NT2/D1 (cell line): ENCODE measurements around the gene ESD.
A peak's percentile ranks its signal among the peaks of the same experiment; 100 is the strongest.

Experiments
- DNase-seq: peaks from one replicate; pipeline ENCODE4 v3.0.0-alpha.2; 2011; ENCODE audit warnings: low read depth, low spot score
- H3K27me3 ChIP-seq: 2 replicates; pipeline ENCODE4 v1.6.0; 2011; ENCODE audit warnings: mild to moderate bottlenecking; ENCODE audit not compliant: insufficient read length, insufficient read depth
- H3K36me3 ChIP-seq: 2 replicates; pipeline ENCODE4 v1.6.1; 2011; ENCODE audit warnings: mild to moderate bottlenecking, low read length, mixed read lengths; ENCODE audit not compliant: insufficient read depth, insufficient read length
- H3K4me1 ChIP-seq: 2 replicates; pipeline ENCODE4 v1.5.1; 2011; ENCODE audit not compliant: insufficient read depth, insufficient read length
- H3K4me3 ChIP-seq: 2 replicates; pipeline ENCODE4 v1.5.1; 2011; ENCODE audit warnings: low read depth; ENCODE audit not compliant: insufficient read length
- H3K9ac ChIP-seq: 2 replicates; pipeline ENCODE4 v1.6.0; 2011; ENCODE audit warnings: low read depth; ENCODE audit not compliant: insufficient read length
- H3K9me3 ChIP-seq: 2 replicates; pipeline ENCODE4 v1.5.1; 2011; ENCODE audit warnings: mild to moderate bottlenecking, low read length; ENCODE audit not compliant: insufficient read depth
- SUZ12 ChIP-seq: IDR thresholded peaks from 2 replicates; pipeline ENCODE4 v1.6.1; 2011; ENCODE audit not compliant: insufficient read length, insufficient read depth; ENCODE audit errors: extremely low read depth
- YY1 ChIP-seq: IDR thresholded peaks from 2 replicates; pipeline ENCODE4 v1.6.1; 2011; ENCODE audit not compliant: insufficient read length, insufficient read depth
- ZNF274 ChIP-seq: IDR thresholded peaks from 2 replicates; pipeline ENCODE4 v1.6.1; 2011; ENCODE audit warnings: mild to moderate bottlenecking, low read depth, low read length

ESD gene

GRCh38 chr13:46796515-46797474 lies at the start of gene ESD:
Gene ESD (minus strand): TSS chr13:46797161. CDS start chr13:46791413, 5,748 bp downstream.
- H3K36me3 ChIP-seq: no peaks in the 10 kb centered on the region
- no peaks in the 10 kb centered on the region for H3K4me1 ChIP-seq
- H3K9me3 ChIP-seq: no peaks in the 10 kb centered on the region
- DNase-seq: peak; percentile 46
- H3K9ac ChIP-seq: peak within 1 kb of the TSS; percentile 79
- peak within 1 kb of the TSS; percentile 71 for H3K4me3 ChIP-seq
- TF ChIP-seq SUZ12: no peak
- TF ChIP-seq YY1: peak; percentile 48
- H3K27me3 ChIP-seq: no peaks in the 10 kb centered on the region

GRCh38 chr13:46846726-46847125 lies 49.8 kb upstream of the ESD start:
- H3K36me3 ChIP-seq: no peaks in the 10 kb centered on the region
- no peak overlapping the region for H3K4me3 ChIP-seq
- H3K27me3 ChIP-seq: no peaks in the 10 kb centered on the region
- no peak overlapping the region for H3K9ac ChIP-seq
- DNase-seq: no peak
- TF ChIP-seq ZNF274: no peak
- no peak for TF ChIP-seq SUZ12
- TF ChIP-seq YY1: no peak
- H3K4me1 ChIP-seq: no peaks in the 10 kb centered on the region
- H3K9me3 ChIP-seq: no peaks in the 10 kb centered on the region

- no peaks in the 10 kb centered on the region for H3K9me3 ChIP-seq
- no peaks in the 10 kb centered on the region for H3K36me3 ChIP-seq
- DNase-seq: no peak
- no peak overlapping the region for H3K9ac ChIP-seq
- TF ChIP-seq ZNF274 (no peak), YY1 (no peak), SUZ12 (no peak)
- H3K27me3 ChIP-seq: no peaks in the 10 kb centered on the region
- no peaks in the 10 kb centered on the region for H3K4me1 ChIP-seq
- H3K4me3 ChIP-seq: no peak overlapping the region
These were observed 48.2 kb upstream of the ESD start for GRCh38 chr13:46845146-46845545.

GRCh38 chr13:46844431-46844830 lies 47.5 kb upstream of the ESD start:
- Histone ChIP-seq H3K9ac (no peak overlapping the region), H3K9me3 (no peaks in the 10 kb centered on the region), H3K36me3 (no peaks in the 10 kb centered on the region), H3K4me3 (no peak overlapping the region), H3K27me3 (no peaks in the 10 kb centered on the region), H3K4me1 (no peaks in the 10 kb centered on the region)
- no peak for DNase-seq
- no peak for TF ChIP-seq ZNF274
- TF ChIP-seq SUZ12: no peak
- TF ChIP-seq YY1: no peak

- TF ChIP-seq YY1 (no peak), SUZ12 (no peak), ZNF274 (no peak)
- H3K27me3 ChIP-seq: no peaks in the 10 kb centered on the region
- no peak overlapping the region for H3K9ac ChIP-seq
- no peaks in the 10 kb centered on the region for H3K36me3 ChIP-seq
- no peaks in the 10 kb centered on the region for H3K4me1 ChIP-seq
- H3K9me3 ChIP-seq: no peaks in the 10 kb centered on the region
- no peak for DNase-seq
- no peak overlapping the region for H3K4me3 ChIP-seq
These were observed 42.4 kb upstream of the ESD start for GRCh38 chr13:46839399-46839798.

GRCh38 chr13:46834657-46835056 lies 37.7 kb upstream of the ESD start:
- no peaks in the 10 kb centered on the region for H3K36me3 ChIP-seq
- no peak overlapping the region for H3K4me3 ChIP-seq
- no peak for DNase-seq
- no peaks in the 10 kb centered on the region for H3K9me3 ChIP-seq
- no peaks in the 10 kb centered on the region for H3K4me1 ChIP-seq
- no peaks in the 10 kb centered on the region for H3K27me3 ChIP-seq
- TF ChIP-seq SUZ12 (no peak), YY1 (no peak), ZNF274 (no peak)
- H3K9ac ChIP-seq: no peak overlapping the region

GRCh38 chr13:46831588-46832194 lies 34.7 kb upstream of the ESD start:
- TF ChIP-seq SUZ12 (no peak), ZNF274 (no peak), YY1 (no peak)
- DNase-seq: peak; percentile 25
- Histone ChIP-seq H3K27me3 (no peaks in the 10 kb centered on the region), H3K36me3 (no peaks in the 10 kb centered on the region), H3K4me1 (no peaks in the 10 kb centered on the region), H3K9me3 (no peaks in the 10 kb centered on the region), H3K4me3 (no peak overlapping the region), H3K9ac (no peak overlapping the region)
